Left lung (tissue), 10 donors: Measurements from ENCODE around the gene TNIP1. TPM values are rescaled to one million over a fixed set of nuclear protein-coding genes. Genes with fewer than 3 reads are reported as not detected.

Experiments
- ATAC-seq: fragments of 200-7000 bp; cut with Tn5 transposase; one replicate; pipeline ENCODE4 v1.9.1; 2020; ENCODE audit warnings: moderate library complexity
- DNase-seq, 4 donors: peaks; one replicate each; pipeline ENCODE4 v3.0.0-alpha.2; 2013 to 2020
- H3K27ac ChIP-seq, 2 donors: fragments of 200-600 bp; sonication (generic) in 1 of 2; one replicate each; pipeline versions ENCODE4 v1.5.0 to v1.8.0; 2020 to 2021
- H3K27me3 ChIP-seq, 2 donors: fragments of 200-600 bp; sonication (generic) in 1 of 2; one replicate each; pipeline versions ENCODE4 v1.5.0 to v1.8.0; 2020 to 2021
- H3K36me3 ChIP-seq, 2 donors: fragments of 200-600 bp; sonication (generic) in 1 of 2; one replicate each; pipeline versions ENCODE4 v1.5.0 to v1.8.0; 2020 to 2021
- H3K4me1 ChIP-seq, 2 donors: fragments of 200-600 bp; one replicate each; pipeline ENCODE4 v1.8.0; 2021
- H3K4me3 ChIP-seq, 2 donors: fragments of 200-600 bp; sonication (generic) in 1 of 2; one replicate each; pipeline versions ENCODE4 v1.5.0 to v1.8.0; 2020 to 2021; ENCODE audit warnings: mild to moderate bottlenecking in 1 of 2
- H3K9me3 ChIP-seq, 2 donors: fragments of 200-600 bp; sonication (generic) in 1 of 2; one replicate each; pipeline versions ENCODE4 v1.5.0 to v1.8.0; 2020 to 2021
- intact Hi-C, 2 donors: fragments of 100-400 bp; cut with DNase I; formaldehyde crosslinking; loops; one replicate each; pipeline versions ENCODE4 v1.11.2 to v1.14.2; 2022
- polyA plus RNA-seq, 6 donors: library from polyadenylated mRNA; unstranded; fragments of 120-200 nt; gene quantifications; one replicate each; pipeline ENCODE4 v1.2.1, GENCODE V29; 2013; ENCODE audit not compliant: insufficient read length in 6 of 6
- total RNA-seq, 2 donors: library from RNA; stranded (reverse); fragmentation: NEBNext Ultra II Directional; extraction: Animal tissue kit (Norgen Biotek cat#: 25700); gene quantifications; one replicate each; pipeline ENCODE4 v1.2.1, GENCODE V29; 2021
- TF ChIP-seq, protein P1 (sequence below), 2 donors: fragments of 200-600 bp; sonication (generic) in 1 of 2; IDR thresholded peaks; one replicate each; pipeline versions ENCODE4 v1.5.0 to v1.8.0; 2021; ENCODE audit warnings: antibody characterized with exemption in 2 of 2
- donor health status: DM: no; HTN: yes; CAD: no.
- donor health status: DM: no; HTN: no; CAD: no.

Gene TNIP1
- total and polyA plus RNA-seq, 8 donors, result 82.3 to 133 (median 84.2) TPM

DNA sequence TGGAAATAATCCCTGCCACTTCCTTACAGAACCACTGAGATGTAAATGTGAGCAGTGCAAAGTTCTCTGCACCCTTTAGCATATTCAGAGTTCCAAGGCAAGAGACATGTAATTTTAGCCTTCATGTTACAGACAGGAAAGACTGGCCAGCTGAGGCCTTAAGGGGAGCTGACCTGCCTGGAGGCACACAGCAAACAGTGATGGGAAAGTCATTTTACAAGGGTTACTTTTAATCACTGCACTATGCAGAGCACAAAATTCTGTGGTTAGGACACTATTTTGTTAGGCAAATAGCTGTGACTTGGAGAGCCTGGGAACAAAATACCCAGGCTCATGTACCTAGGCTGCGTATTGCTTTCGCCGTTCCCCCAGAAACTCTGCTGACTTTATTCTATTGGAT, 30.2 kb upstream of the TNIP1 start:
- H3K36me3 ChIP-seq, result peaks cover 0 to 70% of the 10 kb centered on the region in 2 donors
- H3K4me1 ChIP-seq, result peaks cover 0 to 30% of the 10 kb centered on the region in 2 donors
- intact Hi-C loops, result loop anchor here (5.0 to 10.0 kb wide), 2 partner anchors 56 to 109 kb away; no protein-coding TSS in a partner anchor
- no peak overlapping the region for H3K4me3 ChIP-seq
- DNase-seq (no peak), ATAC-seq (no peak)
- H3K27me3 ChIP-seq, result no peaks in the 10 kb centered on the region
- H3K9me3 ChIP-seq, result no peaks in the 10 kb centered on the region
- H3K27ac ChIP-seq, result no peak overlapping the region
- TF ChIP-seq, protein P1, sequence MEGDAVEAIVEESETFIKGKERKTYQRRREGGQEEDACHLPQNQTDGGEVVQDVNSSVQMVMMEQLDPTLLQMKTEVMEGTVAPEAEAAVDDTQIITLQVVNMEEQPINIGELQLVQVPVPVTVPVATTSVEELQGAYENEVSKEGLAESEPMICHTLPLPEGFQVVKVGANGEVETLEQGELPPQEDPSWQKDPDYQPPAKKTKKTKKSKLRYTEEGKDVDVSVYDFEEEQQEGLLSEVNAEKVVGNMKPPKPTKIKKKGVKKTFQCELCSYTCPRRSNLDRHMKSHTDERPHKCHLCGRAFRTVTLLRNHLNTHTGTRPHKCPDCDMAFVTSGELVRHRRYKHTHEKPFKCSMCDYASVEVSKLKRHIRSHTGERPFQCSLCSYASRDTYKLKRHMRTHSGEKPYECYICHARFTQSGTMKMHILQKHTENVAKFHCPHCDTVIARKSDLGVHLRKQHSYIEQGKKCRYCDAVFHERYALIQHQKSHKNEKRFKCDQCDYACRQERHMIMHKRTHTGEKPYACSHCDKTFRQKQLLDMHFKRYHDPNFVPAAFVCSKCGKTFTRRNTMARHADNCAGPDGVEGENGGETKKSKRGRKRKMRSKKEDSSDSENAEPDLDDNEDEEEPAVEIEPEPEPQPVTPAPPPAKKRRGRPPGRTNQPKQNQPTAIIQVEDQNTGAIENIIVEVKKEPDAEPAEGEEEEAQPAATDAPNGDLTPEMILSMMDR (IDR thresholded peaks at IDR 0.05), result no peak

DNA sequence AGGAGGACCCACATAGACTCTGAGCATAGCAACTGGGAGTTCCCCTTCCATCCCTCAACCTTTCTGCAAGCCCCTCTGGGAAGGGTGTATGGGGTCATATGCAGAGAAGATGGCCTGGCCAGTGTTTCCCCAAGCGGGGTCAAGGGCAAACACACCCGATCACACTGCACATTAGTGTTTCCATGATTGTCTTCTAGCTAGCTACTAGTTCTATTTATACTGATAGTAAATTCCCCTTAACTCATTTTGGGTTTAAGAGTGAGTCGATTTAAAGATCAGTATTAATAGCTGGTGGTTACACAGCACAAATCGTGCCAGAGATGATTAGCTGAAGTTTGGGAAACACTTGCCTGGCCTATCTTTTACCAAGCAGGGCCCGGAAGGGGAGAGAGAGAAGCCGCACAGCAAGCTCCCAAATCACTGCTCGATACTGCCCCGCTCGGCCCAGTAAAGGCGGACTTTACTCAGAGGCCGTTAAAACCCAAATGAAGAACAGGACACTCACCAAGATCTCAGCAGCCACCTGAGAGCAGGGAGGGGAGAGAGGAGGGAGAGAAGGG, 29.4 kb upstream of the TNIP1 start:
- intact Hi-C loops, result loop anchor here (5.0 to 10.0 kb wide), 2 partner anchors 55 to 108 kb away; no protein-coding TSS in a partner anchor
- no peak for ATAC-seq
- peaks cover 0 to 77% of the 10 kb centered on the region in 2 donors for H3K36me3 ChIP-seq

DNA sequence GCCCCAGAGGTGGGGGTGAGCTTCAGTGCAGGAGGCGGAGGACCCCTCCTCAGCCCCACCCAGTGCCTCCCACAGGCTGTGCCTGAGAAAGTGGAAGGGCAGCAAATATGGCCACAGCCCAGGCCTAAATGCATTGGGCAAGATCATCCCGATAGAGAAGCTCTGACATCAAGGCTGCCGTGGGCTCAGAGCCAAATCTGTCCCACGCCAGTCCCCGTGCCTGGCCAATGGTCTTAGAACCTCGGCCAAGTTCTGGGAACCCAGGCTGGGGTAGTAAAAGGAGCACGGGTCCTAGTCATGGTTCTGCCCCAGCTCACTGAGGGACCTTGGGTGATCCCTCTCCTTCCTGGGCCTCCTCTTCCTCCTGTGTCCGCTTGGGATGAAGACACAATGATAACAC, 27.7 kb upstream of the TNIP1 start:
- H3K36me3 ChIP-seq, result peaks cover 0 to 92% of the 10 kb centered on the region in 2 donors
- ATAC-seq (no peak), DNase-seq (no peak)
- H3K27ac ChIP-seq, result peak overlapping the region in 1 of 2 donors; percentile 25
- H3K4me1 ChIP-seq, result peaks cover 0 to 18% of the 10 kb centered on the region in 2 donors
- no peak overlapping the region for H3K4me3 ChIP-seq
- TF ChIP-seq, protein P1 (IDR thresholded peaks at IDR 0.05), result no peak
- no peaks in the 10 kb centered on the region for H3K9me3 ChIP-seq
- intact Hi-C loops, result no loop called here
- H3K27me3 ChIP-seq, result no peaks in the 10 kb centered on the region

More for the DNA sequence above, 29.4 kb upstream of the TNIP1 start:
- TF ChIP-seq, protein P1 (IDR thresholded peaks at IDR 0.05), result no peak
- H3K27ac ChIP-seq, result no peak overlapping the region
- no peaks in the 10 kb centered on the region for H3K27me3 ChIP-seq
- no peak for DNase-seq
- peaks cover 0 to 27% of the 10 kb centered on the region in 2 donors for H3K4me1 ChIP-seq
- H3K4me3 ChIP-seq, result no peak overlapping the region
- H3K9me3 ChIP-seq, result no peaks in the 10 kb centered on the region

DNA sequence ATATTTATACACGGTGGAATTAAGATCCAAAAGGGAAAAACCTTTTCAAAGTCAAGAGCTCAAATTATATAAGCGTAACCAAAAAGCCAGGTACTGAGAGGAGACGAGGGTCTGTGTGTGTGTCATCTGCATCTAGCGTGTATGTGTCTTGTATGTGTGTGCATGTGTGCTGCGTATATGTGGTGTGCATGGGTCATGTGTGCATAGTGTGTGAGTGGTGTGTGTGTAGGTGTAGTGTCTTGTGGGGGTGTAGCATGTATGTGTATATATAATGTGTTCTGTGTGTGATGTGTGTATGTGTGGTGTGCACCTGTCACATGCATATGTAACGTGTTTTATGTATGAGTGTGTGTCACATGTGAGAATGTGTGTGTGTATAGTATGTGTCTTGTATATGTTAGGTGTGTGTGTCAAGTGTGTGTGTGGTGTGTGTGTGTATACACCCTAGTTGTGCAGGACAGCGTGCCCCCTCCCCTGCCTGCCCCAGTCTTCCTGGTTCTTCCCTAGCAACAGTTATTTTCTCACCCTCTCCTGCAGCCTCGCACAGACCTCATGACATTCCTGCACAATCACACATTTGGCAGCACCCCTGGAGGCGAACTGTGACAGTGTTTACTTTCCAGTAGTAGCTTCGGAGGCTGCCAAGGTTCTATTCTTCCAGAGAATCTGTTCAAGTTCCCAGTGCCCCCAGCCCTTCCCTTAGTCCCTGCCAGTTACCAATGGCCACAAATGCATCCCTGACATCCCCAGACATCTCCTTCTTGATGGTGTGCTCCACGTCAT, 27.1 kb upstream of the TNIP1 start:
- H3K36me3 ChIP-seq, result peaks cover 0 to 92% of the 10 kb centered on the region in 2 donors
- DNase-seq (no peak), ATAC-seq (peak; percentile 69)
- intact Hi-C loops, result no loop called here
- H3K9me3 ChIP-seq, result no peaks in the 10 kb centered on the region
- H3K27ac ChIP-seq, result no peak overlapping the region
- H3K27me3 ChIP-seq, result no peaks in the 10 kb centered on the region
- H3K4me1 ChIP-seq, result peaks cover 0 to 18% of the 10 kb centered on the region in 2 donors
- TF ChIP-seq, protein P1 (IDR thresholded peaks at IDR 0.05), result no peak
- H3K4me3 ChIP-seq, result no peak overlapping the region

DNA sequence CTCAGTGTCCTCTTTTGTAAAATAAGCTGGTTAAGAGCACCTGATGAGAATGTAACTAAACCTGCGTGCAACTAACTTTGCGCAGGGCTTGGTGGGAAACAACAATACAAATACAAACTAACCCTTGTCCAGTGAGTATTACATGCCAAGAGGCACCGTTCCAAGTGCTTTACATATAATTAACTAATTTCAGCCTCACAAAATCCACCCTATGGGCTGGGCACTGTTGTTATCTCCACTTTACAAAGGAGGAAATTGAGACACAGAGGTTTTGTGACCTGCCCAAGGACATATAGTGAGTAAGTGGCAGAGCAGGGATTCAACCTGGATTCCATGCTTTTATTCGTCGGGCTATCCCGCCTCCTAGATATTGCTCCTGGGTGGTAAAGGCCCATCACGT, 26.2 kb upstream of the TNIP1 start:
- Histone ChIP-seq H3K27ac (no peak overlapping the region), H3K27me3 (no peaks in the 10 kb centered on the region), H3K4me3 (no peak overlapping the region), H3K4me1 (peaks cover 0 to 18% of the 10 kb centered on the region in 2 donors), H3K9me3 (no peaks in the 10 kb centered on the region), H3K36me3 (peaks cover 0 to 94% of the 10 kb centered on the region in 2 donors)
- DNase-seq, result no peak
- ATAC-seq, result no peak
- TF ChIP-seq, protein P1 (IDR thresholded peaks at IDR 0.05), result no peak
- intact Hi-C loops, result no loop called here
